ENCODE measurements around the gene LINGO3.

GRCh38 chr19:2341244-2341751 is 33.3 kb upstream of the LINGO3 start:
- TF ChIP-seq CTCF (IDR thresholded peaks at IDR 0.05): no peak
- TF ChIP-seq POLR2AphosphoS5 (IDR thresholded peaks at IDR 0.05): no peak
